Fibroblast of skin of right biceps (primary cell): Measurements from ENCODE around the gene EPHA8.

Experiments
- DNase-seq: peaks from one replicate; pipeline ENCODE4 v3.0.0-alpha.2; 2013

The EPHA8 gene

GRCh38 chr1:22625262-22625925 lies 62.1 kb downstream of the EPHA8 start:
- DNase-seq, result peak; percentile 10

DNA sequence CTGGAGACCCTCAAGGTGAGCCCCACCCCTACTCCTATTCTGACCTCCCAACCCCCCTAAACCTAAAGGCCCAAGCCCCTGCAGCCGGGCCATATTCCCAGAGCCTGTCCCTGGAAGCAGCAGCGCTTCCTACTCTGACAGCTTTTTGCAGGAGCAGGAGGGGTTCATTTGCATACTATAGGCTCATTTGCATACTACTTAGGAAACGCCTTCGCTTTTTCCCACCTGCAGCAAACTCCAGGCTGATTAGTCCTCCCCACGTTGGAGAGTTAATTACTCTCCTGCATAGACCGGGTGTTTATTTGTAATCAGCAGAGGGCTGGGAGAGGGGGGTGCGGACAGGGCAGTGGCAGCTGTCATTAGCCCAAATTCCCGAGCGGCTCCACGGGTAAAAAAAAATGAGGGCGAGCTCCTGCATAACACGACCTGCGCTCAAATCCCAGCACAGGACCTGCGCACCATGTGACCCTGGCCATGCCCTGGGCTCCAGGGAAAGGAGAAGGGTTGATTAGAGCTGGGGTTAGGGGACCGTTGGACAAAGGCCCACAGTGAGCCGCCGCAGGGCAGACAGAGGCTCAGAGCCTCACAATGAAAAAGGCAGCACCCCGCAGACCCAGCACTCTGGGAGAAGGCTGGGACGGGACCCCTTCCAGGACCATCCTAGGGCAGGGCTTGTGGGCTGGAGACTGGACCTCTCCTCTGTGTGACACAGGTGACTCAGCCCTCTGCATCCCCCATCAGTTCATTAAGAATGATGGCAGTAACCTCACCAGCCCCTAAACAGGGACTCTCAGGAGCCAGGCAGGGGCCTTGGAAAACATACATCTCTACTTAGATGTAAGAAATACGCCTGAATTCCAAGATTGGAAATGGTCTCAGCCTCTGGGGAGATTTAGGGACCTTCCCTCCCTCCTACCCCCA lies 63.2 kb downstream of the EPHA8 start:
- no peak for DNase-seq

GRCh38 chr1:22627331-22627730 lies 64.0 kb downstream of the EPHA8 start:
- DNase-seq, result no peak

DNA sequence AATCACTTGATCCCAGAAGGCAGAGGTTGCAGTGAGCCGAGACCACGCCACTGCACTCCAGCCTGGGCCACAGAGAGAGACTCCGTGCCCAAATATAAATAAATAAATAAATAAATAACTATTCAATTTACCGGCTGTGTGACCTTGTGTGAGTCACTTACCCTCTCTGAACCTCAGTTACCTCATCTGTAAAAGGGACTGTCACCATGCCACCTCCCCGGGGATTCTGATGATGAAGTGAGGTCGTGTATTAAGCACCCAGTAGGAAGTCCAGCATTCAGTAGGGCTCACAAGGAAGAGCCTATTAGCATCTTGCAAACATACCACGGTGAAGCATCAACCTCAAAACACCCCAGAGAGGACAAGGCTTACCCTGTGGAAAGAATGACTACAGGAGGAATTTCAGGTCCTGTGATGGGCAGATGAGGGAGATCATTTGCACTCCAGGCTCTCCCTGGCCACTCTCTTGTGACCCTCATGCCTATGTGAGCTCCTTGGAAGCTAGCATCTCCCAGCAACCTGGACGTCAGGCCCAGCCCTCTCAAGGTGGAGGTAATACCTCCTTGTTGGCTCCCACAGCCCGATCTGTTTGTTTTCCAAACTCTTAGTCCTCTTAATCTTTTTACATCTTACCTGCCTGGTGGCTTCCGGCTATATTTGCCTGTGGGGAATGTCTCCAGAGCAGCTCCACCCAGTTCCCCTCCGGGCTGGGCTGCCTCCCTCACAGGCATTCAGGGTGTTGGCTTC lies 65.6 kb downstream of the EPHA8 start:
- DNase-seq, result no peak

GRCh38 chr1:22629886-22630285 lies 66.6 kb downstream of the EPHA8 start:
- DNase-seq, result no peak

- no peak for DNase-seq
Observed at GRCh38 chr1:22633697-22634463, 70.6 kb downstream of the EPHA8 start.

DNA sequence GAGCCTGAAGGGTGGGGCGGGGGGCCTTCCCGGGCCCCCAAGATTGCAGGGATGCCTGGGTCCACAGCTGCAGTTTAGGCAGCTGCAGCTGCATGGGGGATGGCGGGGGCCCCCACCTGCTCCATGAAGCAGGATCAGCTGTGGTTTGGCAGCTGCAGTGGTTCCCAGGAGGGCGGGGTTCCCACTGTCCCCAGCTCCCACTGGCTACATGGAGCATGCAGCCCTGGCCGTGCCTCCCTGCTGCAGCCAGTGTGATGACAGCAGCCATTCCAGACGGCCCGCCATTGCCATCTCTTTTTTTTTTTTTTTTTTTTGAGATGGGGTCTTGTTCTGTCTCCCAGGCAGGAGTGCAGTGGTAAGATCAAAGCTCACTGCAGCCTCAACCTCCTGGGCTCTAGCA lies 72.1 kb downstream of the EPHA8 start:
- no peak for DNase-seq

DNA sequence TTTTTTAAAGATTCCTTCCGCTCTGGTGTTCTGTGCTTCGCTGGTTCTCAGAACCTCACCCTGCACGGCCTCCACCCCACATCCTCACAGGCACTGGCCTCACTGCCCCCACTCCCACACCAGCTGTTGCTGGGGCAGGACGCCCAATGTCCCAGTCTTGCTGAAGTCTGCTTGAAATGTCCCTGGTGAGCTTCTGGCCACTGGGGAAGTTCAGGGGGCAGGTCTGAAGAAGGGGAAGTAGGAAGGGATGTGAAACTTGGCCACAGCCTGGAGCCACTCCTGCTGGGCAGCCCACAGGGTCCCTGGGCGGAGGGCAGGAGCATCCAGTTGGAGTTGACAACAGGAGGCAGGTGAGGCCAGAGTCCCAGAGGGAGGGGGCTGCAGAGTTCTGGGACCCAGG lies 73.1 kb downstream of the EPHA8 start, which contains the start of gene C1QA:
TSS of gene C1QA (plus strand) at position 276 of the 400 bp plus-strand sequence. CDS start 989 bp downstream, outside the sequence.
- DNase-seq, result no peak

GRCh38 chr1:22636927-22637326 lies 73.6 kb downstream of the EPHA8 start:
- DNase-seq, result no peak

DNA sequence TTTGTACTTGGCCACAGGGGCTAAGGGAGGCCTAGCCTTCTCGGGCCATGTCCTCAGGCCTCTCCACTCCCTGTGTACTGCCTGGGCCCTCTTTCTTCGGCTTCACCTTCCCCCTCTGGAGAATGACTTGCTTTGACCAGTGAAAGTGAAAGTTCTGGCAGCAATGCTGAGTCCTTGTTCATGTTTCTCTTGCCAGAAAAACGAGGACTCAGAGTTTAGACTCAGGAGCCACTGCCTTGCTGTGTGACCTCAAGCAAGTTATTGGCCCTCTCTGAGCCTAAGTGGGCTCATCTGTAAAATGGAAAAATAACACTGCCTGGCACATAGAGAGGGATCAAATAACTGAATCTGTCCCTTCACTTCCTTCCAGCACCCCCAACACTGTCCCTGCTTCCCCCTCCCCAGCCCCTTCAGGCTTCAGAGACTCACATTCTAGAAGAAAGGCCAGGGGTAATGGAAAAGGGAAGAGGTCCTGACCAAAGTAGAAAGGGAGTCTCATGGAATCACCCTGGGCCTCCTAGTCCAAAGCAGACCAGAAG lies 74.7 kb downstream of the EPHA8 start:
- DNase-seq, result no peak

DNA sequence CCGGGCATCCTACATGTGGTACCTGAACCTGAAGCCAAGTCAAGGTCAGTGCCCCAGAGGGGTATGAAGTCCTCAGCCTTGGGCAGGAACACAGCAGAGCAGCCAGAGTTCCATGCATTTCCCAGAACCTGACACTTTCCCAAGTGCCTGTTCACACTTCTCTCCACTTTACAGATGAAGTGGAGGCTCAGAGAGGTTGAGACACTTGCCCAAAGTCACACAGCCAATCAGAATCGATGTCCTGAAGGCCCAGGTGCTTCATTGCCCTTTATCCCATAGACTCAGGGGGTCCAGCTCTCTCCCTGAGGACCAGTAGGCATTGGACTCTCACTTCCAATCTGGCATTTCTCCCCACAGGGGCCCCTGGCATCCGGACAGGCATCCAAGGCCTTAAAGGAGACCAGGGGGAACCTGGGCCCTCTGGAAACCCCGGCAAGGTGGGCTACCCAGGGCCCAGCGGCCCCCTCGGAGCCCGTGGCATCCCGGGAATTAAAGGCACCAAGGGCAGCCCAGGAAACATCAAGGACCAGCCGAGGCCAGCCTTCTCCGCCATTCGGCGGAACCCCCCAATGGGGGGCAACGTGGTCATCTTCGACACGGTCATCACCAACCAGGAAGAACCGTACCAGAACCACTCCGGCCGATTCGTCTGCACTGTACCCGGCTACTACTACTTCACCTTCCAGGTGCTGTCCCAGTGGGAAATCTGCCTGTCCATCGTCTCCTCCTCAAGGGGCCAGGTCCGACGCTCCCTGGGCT lies 75.4 kb downstream of the EPHA8 start:
- no peak for DNase-seq

- peak; percentile 74 for DNase-seq
Observed at GRCh38 chr1:22639286-22639685, 76.0 kb downstream of the EPHA8 start.

DNA sequence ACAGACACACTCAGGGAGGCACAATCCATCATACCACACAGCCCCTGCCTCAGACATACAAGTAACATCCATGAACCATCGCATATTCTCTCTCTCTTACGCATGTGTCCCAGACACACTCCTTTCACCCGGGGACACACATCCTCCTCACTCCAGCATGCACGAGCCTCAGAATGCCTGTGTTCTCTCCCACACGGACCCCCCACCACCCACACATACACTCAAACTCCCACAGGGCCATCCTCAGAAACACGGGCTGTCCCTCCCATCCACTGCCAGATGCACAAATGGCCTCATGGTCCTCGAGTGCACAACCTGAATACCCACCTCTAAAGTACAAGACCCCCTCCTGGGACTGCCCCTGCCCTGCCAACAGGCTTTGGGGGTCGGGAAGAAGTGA lies 78.0 kb downstream of the EPHA8 start:
- DNase-seq, result no peak

- peak; percentile 44 for DNase-seq
Observed at GRCh38 chr1:22641906-22642636, 78.8 kb downstream of the EPHA8 start.

- DNase-seq, result no peak
Observed at GRCh38 chr1:22643381-22643780, 80.1 kb downstream of the EPHA8 start, which contains the start of gene C1QC. Gene C1QC, plus strand, starts transcription at chr1:22643633. Its CDS starts 391 bp downstream, at chr1:22644024.

GRCh38 chr1:22643928-22644327 lies 80.6 kb downstream of the EPHA8 start:
- no peak for DNase-seq

GRCh38 chr1:22645931-22646330 lies 82.6 kb downstream of the EPHA8 start:
- DNase-seq, result no peak

- no peak for DNase-seq
Observed at GRCh38 chr1:22646384-22646783, 83.1 kb downstream of the EPHA8 start.

DNA sequence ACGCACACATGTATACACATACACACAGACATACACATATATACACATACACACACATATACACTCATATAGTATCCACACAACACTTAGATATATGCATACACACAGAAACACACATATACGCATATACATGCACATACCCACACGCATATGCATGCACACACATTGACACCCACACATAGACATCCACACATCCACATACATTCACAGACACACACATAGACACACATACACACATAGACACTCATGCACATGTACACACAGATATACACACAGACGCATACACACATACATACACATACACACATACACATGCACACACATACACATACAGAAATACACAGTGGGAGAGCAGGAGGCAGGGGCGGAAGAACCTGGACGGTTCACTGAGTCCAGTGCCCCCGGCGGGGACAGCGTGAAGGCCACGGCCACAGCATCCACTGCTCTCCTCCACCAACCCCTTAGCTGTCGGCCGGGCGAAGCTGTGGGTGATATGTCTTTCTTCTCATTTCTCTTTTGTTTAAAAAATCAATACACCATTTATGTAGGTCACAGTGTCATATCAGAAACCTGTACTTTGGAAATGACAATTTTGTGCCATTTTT lies 86.9 kb downstream of the EPHA8 start:
- no peak for DNase-seq
